ENCODE measurements around the gene NSMCE1.

DNA sequence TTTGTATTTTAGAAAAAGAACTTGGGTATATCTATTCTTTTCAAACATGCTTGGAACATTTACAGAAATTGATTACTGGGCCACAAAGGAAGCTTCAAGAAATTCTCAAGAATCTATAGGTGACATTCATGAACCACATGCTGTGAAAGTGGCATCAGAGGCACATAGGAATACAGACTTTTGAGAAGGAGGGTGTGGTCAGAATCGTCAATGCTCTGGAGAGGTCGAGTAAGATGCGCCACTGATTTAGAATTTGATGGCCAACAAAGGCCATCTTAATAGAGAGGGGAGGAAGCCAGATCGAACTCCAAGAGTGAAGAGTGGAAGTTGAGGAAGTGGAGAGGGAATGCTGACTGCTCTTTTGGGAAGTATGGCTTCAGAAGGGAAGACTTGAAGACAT, 3.5 kb upstream of the NSMCE1 start:
- TF ChIP-seq POLR2A (IDR thresholded peaks at IDR 0.05; ENCODE audit: low read length) (no peak), GATA1 (IDR thresholded peaks at IDR 0.05; ENCODE audit: low read depth, low read length) (no peak)
